T-helper 1 cell treated with Interleukin-12 subunit alpha and Interleukin-12 subunit beta and Interleukin-4 antibody, amounts not matched to agents 30 ng/mL and 1 ng/mL, for 36 hours (primary cell): Measurements from ENCODE around the gene ZSCAN30. TPM values are rescaled to one million over a fixed set of nuclear protein-coding genes. Genes with fewer than 3 reads are reported as not detected.

Experiments used
- intact Hi-C: fragments of 100-400 bp; cut with micrococcal nuclease; formaldehyde crosslinking; loops from one replicate; pipeline ENCODE4 v1.15.1; 2024
- total RNA-seq: library from RNA; stranded (reverse); gene quantifications from 2 replicates; pipeline ENCODE4 v1.2.3, GENCODE V29; 2022

ZSCAN30 gene
- 15.6 and 19.5 TPM in 2 replicates for total RNA-seq

- intact Hi-C loops = loop anchor here (1.0 to 2.0 kb wide), 15 partner anchors 23 to 839 kb away; partner anchors contain the start of genes ELP2, INO80C, RMP24 and RPRD1A
Measured at GRCh38 chr18:35290094-35290735, at the start of gene ZSCAN30. Gene ZSCAN30 (minus strand): TSS chr18:35290229. CDS start chr18:35264352, 25,877 bp downstream.

- intact Hi-C loops = no loop called here
Measured at GRCh38 chr18:35337286-35337685, 47.3 kb upstream of the ZSCAN30 start.

- intact Hi-C loops = loop anchor here (1.0 kb wide), 1 partner anchor 7 kb away; no protein-coding TSS in a partner anchor
Measured at GRCh38 chr18:35335866-35336265, 45.8 kb upstream of the ZSCAN30 start.

- intact Hi-C loops = loop anchor here (1.0 kb wide), 1 partner anchor 8 kb away; no protein-coding TSS in a partner anchor
Measured at GRCh38 chr18:35334821-35335220, 44.8 kb upstream of the ZSCAN30 start.

- intact Hi-C loops = no loop called here
Measured at GRCh38 chr18:35334212-35334611, 44.2 kb upstream of the ZSCAN30 start.

- intact Hi-C loops = no loop called here
Measured at GRCh38 chr18:35331367-35332087, 41.5 kb upstream of the ZSCAN30 start.

GRCh38 chr18:35328868-35329267, 38.8 kb upstream of the ZSCAN30 start:
- intact Hi-C loops = no loop called here

GRCh38 chr18:35326695-35327387, 36.8 kb upstream of the ZSCAN30 start:
- intact Hi-C loops = no loop called here

- intact Hi-C loops = no loop called here
Measured at GRCh38 chr18:35324926-35325655, 35.1 kb upstream of the ZSCAN30 start.

GRCh38 chr18:35322486-35323458, 32.7 kb upstream of the ZSCAN30 start:
- intact Hi-C loops = no loop called here

- intact Hi-C loops = no loop called here
Measured at GRCh38 chr18:35311496-35311895, 21.5 kb upstream of the ZSCAN30 start.

- intact Hi-C loops = no loop called here
Measured at GRCh38 chr18:35306588-35307250, 16.7 kb upstream of the ZSCAN30 start.

- intact Hi-C loops = no loop called here
Measured at GRCh38 chr18:35303610-35304009, 13.6 kb upstream of the ZSCAN30 start.

GRCh38 chr18:35296060-35296459, 6.0 kb upstream of the ZSCAN30 start:
- intact Hi-C loops = no loop called here

GRCh38 chr18:35291166-35291565, 1.1 kb upstream of the ZSCAN30 start:
- intact Hi-C loops = loop anchor here (2.0 kb wide), 3 partner anchors 264 to 312 kb away; no protein-coding TSS in a partner anchor

GRCh38 chr18:35289727-35290093, 319 bp downstream of the ZSCAN30 start:
- intact Hi-C loops = loop anchor here (1.0 to 2.0 kb wide), 15 partner anchors 22 to 840 kb away; partner anchors contain the start of genes ELP2, INO80C, RMP24 and RPRD1A

GRCh38 chr18:35289293-35289692, 736 bp downstream of the ZSCAN30 start:
- intact Hi-C loops = no loop called here

- intact Hi-C loops = no loop called here
Measured at GRCh38 chr18:35284841-35285240, 5.2 kb downstream of the ZSCAN30 start.
